BJ (cell line): Measurements from ENCODE around the gene ADGB. TPM values are rescaled to one million over a fixed set of nuclear protein-coding genes. Genes with fewer than 3 reads are reported as not detected.

ENCODE experiments used
- CTCF ChIA-PET: fragments of 350-600 bp; formaldehyde crosslinking; extraction: SDS; loops from one replicate; lab custom pipeline; 2021; ENCODE audit warnings: antibody characterized with exemption, inconsistent platforms; lab: Yijun Ruan, JAX
- POLR2A ChIA-PET: fragments of 300-600 bp; sonication (Branson Sonifier 250); formaldehyde crosslinking; extraction: SDS; loops from one replicate; lab custom pipeline; 2021; ENCODE audit warnings: antibody characterized with exemption; lab: Charles Lee
- DNase-seq: peaks from one replicate; pipeline ENCODE4 v3.0.0-alpha.2; 2011; ENCODE audit warnings: low read depth
- H3K27me3 ChIP-seq: 2 replicates; pipeline ENCODE4 v1.6.0; 2011; ENCODE audit warnings: low read length; ENCODE audit not compliant: control insufficient read depth, insufficient read depth
- H3K36me3 ChIP-seq: 2 replicates; pipeline ENCODE4 v1.5.1; 2011; ENCODE audit warnings: low read length; ENCODE audit not compliant: control insufficient read depth, insufficient read depth
- H3K4me3 ChIP-seq: 2 replicates; pipeline ENCODE4 v1.5.1; 2011; ENCODE audit warnings: low read depth, mild to moderate bottlenecking, control low read depth, low read length
- polyA plus RNA-seq: library from polyadenylated mRNA; depleted of rRNA; stranded (reverse); fragments of >200 nt; gene quantifications from 2 replicates; pipeline ENCODE4 v1.2.3, GENCODE V29; 2011
- TF ChIP-seq, protein P1 (sequence below): IDR thresholded peaks from 2 replicates; pipeline ENCODE4 v1.5.1; 2011; ENCODE audit warnings: low read depth, mild to moderate bottlenecking, control low read depth, inconsistent platforms, low read length, moderate library complexity; ENCODE audit not compliant: insufficient read depth

Gene ADGB
- polyA plus RNA-seq, 1 experiment, result not detected

DNA sequence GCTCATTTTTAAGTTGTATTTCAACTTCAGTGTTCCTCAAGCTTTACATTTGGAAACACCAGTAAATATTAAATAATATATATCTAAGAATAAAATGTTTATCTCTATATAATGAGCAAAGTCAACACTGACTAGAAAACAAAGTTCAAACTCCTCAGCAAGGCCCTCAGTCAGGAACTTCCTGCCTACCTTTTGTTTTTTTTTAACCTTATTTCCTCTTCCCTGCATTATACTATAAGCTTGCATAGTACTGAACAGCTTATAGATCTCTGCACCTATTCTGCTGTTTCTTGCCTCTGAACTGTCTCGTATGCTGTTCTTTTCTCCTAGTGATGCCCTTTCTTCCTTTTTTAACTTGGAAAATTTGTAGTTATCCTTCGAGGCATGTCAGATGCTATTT is 29.6 kb downstream of the ADGB start:
- ChIA-PET CTCF (no interaction called here), POLR2A (no interaction called here)
- TF ChIP-seq, protein P1, sequence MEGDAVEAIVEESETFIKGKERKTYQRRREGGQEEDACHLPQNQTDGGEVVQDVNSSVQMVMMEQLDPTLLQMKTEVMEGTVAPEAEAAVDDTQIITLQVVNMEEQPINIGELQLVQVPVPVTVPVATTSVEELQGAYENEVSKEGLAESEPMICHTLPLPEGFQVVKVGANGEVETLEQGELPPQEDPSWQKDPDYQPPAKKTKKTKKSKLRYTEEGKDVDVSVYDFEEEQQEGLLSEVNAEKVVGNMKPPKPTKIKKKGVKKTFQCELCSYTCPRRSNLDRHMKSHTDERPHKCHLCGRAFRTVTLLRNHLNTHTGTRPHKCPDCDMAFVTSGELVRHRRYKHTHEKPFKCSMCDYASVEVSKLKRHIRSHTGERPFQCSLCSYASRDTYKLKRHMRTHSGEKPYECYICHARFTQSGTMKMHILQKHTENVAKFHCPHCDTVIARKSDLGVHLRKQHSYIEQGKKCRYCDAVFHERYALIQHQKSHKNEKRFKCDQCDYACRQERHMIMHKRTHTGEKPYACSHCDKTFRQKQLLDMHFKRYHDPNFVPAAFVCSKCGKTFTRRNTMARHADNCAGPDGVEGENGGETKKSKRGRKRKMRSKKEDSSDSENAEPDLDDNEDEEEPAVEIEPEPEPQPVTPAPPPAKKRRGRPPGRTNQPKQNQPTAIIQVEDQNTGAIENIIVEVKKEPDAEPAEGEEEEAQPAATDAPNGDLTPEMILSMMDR, result no peak
- no peaks in the 10 kb centered on the region for H3K27me3 ChIP-seq
- H3K36me3 ChIP-seq, result no peaks in the 10 kb centered on the region
- DNase-seq, result no peak
- no peak overlapping the region for H3K4me3 ChIP-seq

- CTCF ChIA-PET, result no interaction called here
- Histone ChIP-seq H3K27me3 (no peaks in the 10 kb centered on the region), H3K4me3 (no peak overlapping the region), H3K36me3 (no peaks in the 10 kb centered on the region)
- DNase-seq, result no peak
- TF ChIP-seq, protein P1, result no peak
- POLR2A ChIA-PET, result no interaction called here
These were observed 35.2 kb downstream of the ADGB start for GRCh38 chr6:146634022-146634421.

DNA sequence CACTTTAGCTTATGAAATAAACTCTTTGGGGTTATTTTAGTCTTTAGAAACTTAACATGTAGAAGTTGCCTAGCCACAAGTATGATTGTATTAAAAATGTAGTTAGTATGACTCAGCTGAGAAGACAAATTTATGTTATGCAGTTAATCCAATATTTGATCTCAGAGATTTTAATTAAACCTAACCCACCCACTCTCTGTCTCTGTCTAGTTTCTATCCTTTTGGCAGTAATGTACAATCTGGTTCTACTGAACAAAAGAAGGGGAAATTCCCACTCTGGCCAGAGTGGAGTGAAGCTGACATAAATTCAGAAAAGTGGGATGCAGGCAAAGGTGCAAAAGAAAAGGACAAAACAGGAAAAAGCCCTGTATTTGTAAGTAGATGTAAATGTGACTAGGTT is 36.4 kb downstream of the ADGB start:
- ChIA-PET POLR2A (no interaction called here), CTCF (interaction anchor here (0.7 kb wide), 1 partner anchor 37 kb away, joined by 3 read pairs; no protein-coding TSS in a partner anchor)
- TF ChIP-seq, protein P1, result no peak
- H3K27me3 ChIP-seq, result no peaks in the 10 kb centered on the region
- H3K36me3 ChIP-seq, result no peaks in the 10 kb centered on the region
- H3K4me3 ChIP-seq, result no peak overlapping the region
- DNase-seq, result no peak

- DNase-seq, result no peak
- no peak overlapping the region for H3K4me3 ChIP-seq
- CTCF ChIA-PET, result interaction anchor here (0.6 to 0.7 kb wide), 2 partner anchors 20 to 644 kb away, joined by 3 read pairs; no protein-coding TSS in a partner anchor
- no peaks in the 10 kb centered on the region for H3K36me3 ChIP-seq
- TF ChIP-seq, protein P1, result no peak
- H3K27me3 ChIP-seq, result no peaks in the 10 kb centered on the region
- POLR2A ChIA-PET, result no interaction called here
These were observed 37.7 kb downstream of the ADGB start for GRCh38 chr6:146636481-146636880.

DNA sequence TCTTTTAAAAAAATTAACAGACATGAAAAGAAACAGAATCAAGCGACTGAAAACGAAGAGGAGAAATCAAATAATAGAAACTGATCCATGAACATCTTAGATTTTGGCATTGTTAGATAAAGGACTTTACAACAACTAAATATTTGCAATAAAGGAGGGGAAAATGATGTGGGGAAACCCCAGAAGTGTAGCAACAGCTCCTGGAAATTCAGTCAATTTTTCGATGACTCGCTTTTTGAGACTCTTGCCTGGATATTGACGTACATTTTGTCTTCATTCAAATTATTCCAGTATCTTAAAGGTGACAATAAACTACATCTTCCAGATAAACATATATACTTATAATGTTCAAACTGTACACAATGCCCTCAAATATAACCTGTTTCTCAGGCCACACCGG is 44.1 kb downstream of the ADGB start:
- ChIA-PET CTCF (no interaction called here), POLR2A (no interaction called here)
- Histone ChIP-seq H3K27me3 (no peaks in the 10 kb centered on the region), H3K36me3 (no peaks in the 10 kb centered on the region), H3K4me3 (no peak overlapping the region)
- no peak for DNase-seq
- TF ChIP-seq, protein P1, result no peak
